Epithelial cell of umbilical artery (primary cell): Measurements from ENCODE around the gene NPTX1. TPM values are rescaled to one million over a fixed set of nuclear protein-coding genes. Genes with fewer than 3 reads are reported as not detected.

Experiments used
- total RNA-seq: library from RNA; depleted of rRNA; stranded (reverse); fragments of >200 nt; gene quantifications from 2 replicates; pipeline ENCODE4 v1.2.3, GENCODE V29; 2014

The NPTX1 gene
- total RNA-seq: 0.30 and 0.65 TPM in 2 replicates

GRCh38 chr17:80475910-80476876, at the start of gene NPTX1:
Gene NPTX1 (minus strand): TSS chr17:80476607. CDS start chr17:80476446, 161 bp downstream.

Other genes starting within 250 kb of the NPTX1 start
- 64.6 and 222 TPM in 2 replicates for gene RNF213, start 215.8 kb downstream of the NPTX1 start, total RNA-seq
- gene ENDOV, start 61.4 kb downstream of the NPTX1 start, total RNA-seq: 14.0 and 18.7 TPM in 2 replicates
- 15.6 and 16.6 TPM in 2 replicates for gene RPTOR, start 68.2 kb upstream of the NPTX1 start, total RNA-seq